Heart right ventricle (tissue), 16 donors: ENCODE data around the gene LAMA5. TPM values are rescaled to one million over a fixed set of nuclear protein-coding genes. Genes with fewer than 3 reads are reported as not detected.

Experiments
- ATAC-seq, 8 donors: fragments of 200-7000 bp; cut with Tn5 transposase; one replicate each; pipeline ENCODE4 v1.9.1; 2020; ENCODE audit warnings: mild to moderate bottlenecking in 8 of 8, moderate library complexity in 8 of 8, moderate number of reproducible peaks in 1 of 8
- DNase-seq, 2 donors: peaks; one replicate each; pipeline ENCODE4 v3.0.0-alpha.2; 2020
- H3K27ac ChIP-seq, 10 donors: fragments of 200-600 bp; sonication (generic) in 2 of 10; one replicate each; pipeline versions ENCODE4 v1.5.0 to v1.8.0; 2020 to 2022; ENCODE audit warnings: mild to moderate bottlenecking in 3 of 10
- H3K27me3 ChIP-seq, 7 donors: fragments of 200-600 bp; one replicate each; pipeline ENCODE4 v1.8.0; 2021 to 2022; ENCODE audit warnings: mild to moderate bottlenecking in 2 of 7
- H3K36me3 ChIP-seq, 9 donors: fragments of 200-600 bp; sonication (generic) in 1 of 9; one replicate each; pipeline versions ENCODE4 v1.5.0 to v1.8.0; 2020 to 2022; ENCODE audit warnings: mild to moderate bottlenecking in 2 of 9
- H3K4me1 ChIP-seq, 9 donors: fragments of 200-600 bp; sonication (generic) in 1 of 9; one replicate each; pipeline versions ENCODE4 v1.5.0 to v1.8.0; 2020 to 2022; ENCODE audit warnings: mild to moderate bottlenecking in 4 of 9
- H3K4me3 ChIP-seq, 10 donors: fragments of 200-600 bp; sonication (generic) in 2 of 10; one replicate each; pipeline versions ENCODE4 v1.5.0 to v1.8.0; 2020 to 2022; ENCODE audit warnings: mild to moderate bottlenecking in 7 of 10, moderate library complexity in 2 of 10
- H3K9me3 ChIP-seq, 11 donors: fragments of 200-600 bp in 10 of 11; sonication (generic) in 2 of 11; one replicate each; pipeline versions ENCODE4 v1.5.0 to v1.8.0; 2013 to 2022; ENCODE audit warnings: mild to moderate bottlenecking in 2 of 11, control low read depth in 1 of 11, moderate library complexity in 1 of 11
- WGBS, 2 donors: extraction: QIAGEN DNeasy Blood & Tissue Kit; methylation state at CpG; one replicate each; pipeline ENCODE4 v1.1.7; 2013; ENCODE audit warnings: inconsistent platforms in 1 of 2; 5-methylcytosine and 5-hydroxymethylcytosine counted together
- intact Hi-C, 10 donors: fragments of 100-400 bp; cut with DNase I; formaldehyde crosslinking; loops; one replicate each; pipeline versions ENCODE4 v1.11.1 to v1.14.2; 2022
- polyA plus RNA-seq, 2 donors: library from polyadenylated mRNA; stranded (reverse); fragments of 200-250 nt; gene quantifications; one replicate each; pipeline ENCODE4 v1.2.3, GENCODE V29; 2013
- total RNA-seq, 10 donors: library from RNA; stranded (reverse); fragmentation: NEBNext Ultra II Directional in 3 of 10; extraction: Animal tissue kit (Norgen Biotek cat#: 25700) in 3 of 10; gene quantifications; one replicate each; pipeline versions ENCODE4 v1.2.1 to v1.2.4, GENCODE V29; 2021 to 2023
- TF ChIP-seq, protein P1 (sequence below), 9 donors: fragments of 200-600 bp; sonication (generic) in 2 of 9; IDR thresholded peaks; one replicate each; pipeline versions ENCODE4 v1.5.0 to v1.8.0; 2021 to 2022; ENCODE audit warnings: antibody characterized with exemption in 9 of 9, mild to moderate bottlenecking in 5 of 9, moderate library complexity in 1 of 9
- donor health status: Arrhythmogenic right ventricular cardiomyopathy.
- donor health status: ischemic (EF 13 %, LVEDD 7.1; RV severe dilation, severe dysfunction).
- donor health status: healthy with polysubstance abuse.
- donor health status: DM: no; HTN: yes; CAD: no.
- donor health status: DM: no; HTN: no; CAD: no.
- donor health status: ischemic (EF 25% LVEDD 6.9; RV normal size, moderate dysfunction).
- donor health status: ischemic (EF 25% LVEDD 5.7; RV mildly dilated, moderate dysfunction).
- donor health status: healthy.
- donor health status: DM: yes; HTN: yes; CAD: no.
- donor health status: Ischemic cardiomyopathy.
- donor health status: ischemic (EF 35%, LVEDD 5.7; RV mildly dilated, moderate dysfunction).
- donor health status: nonischemic (EF 11% LVEDD 7.7; RV severe dilation, severe dysfunction).
- donor health status: DM: yes; HTN: yes; CAD: no.
- donor health status: PGD.
- donor health status: ischemic (EF 29% LVEDD 5.4; RV normal size, mild dysfunction).
- donor health status: nonischemic (EF 23%, LVEDD 6.1; RV moderate dilation, normal function).

The LAMA5 gene
- total and polyA plus RNA-seq, 12 donors: 53.9 to 358 (median 76.5) TPM

DNA sequence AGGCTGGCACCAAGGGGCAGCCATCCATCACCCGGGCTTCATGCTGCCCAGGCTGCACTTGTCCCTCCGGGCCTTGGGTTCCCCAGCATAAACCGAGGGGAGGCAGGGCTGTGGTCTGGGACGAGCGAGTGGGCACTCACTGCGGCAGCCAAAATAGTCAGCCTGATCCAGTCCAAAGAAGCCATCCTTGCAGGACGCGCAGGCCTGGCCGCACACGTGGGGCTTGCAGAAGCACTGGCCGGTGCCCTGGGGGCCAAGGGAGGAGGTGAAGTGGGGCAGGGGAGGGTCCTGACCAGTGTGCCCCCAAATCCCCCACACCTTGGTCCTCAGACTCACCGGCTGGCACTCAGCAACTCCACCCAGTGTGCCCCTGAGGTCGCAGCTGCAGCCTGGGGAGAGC lies 32.2 kb downstream of the LAMA5 start:
- 92 to 94% methylated on average over 13 of the region's 13 CpGs for WGBS, 2 donors
- peaks cover 6 to 97% (median 66%) of the 10 kb centered on the region in 9 donors for H3K36me3 ChIP-seq
- ATAC-seq (no peak), DNase-seq (no peak)
- intact Hi-C loops: no loop called here
- TF ChIP-seq, protein P1, sequence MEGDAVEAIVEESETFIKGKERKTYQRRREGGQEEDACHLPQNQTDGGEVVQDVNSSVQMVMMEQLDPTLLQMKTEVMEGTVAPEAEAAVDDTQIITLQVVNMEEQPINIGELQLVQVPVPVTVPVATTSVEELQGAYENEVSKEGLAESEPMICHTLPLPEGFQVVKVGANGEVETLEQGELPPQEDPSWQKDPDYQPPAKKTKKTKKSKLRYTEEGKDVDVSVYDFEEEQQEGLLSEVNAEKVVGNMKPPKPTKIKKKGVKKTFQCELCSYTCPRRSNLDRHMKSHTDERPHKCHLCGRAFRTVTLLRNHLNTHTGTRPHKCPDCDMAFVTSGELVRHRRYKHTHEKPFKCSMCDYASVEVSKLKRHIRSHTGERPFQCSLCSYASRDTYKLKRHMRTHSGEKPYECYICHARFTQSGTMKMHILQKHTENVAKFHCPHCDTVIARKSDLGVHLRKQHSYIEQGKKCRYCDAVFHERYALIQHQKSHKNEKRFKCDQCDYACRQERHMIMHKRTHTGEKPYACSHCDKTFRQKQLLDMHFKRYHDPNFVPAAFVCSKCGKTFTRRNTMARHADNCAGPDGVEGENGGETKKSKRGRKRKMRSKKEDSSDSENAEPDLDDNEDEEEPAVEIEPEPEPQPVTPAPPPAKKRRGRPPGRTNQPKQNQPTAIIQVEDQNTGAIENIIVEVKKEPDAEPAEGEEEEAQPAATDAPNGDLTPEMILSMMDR (IDR thresholded peaks at IDR 0.05): no peak
- no peaks in the 10 kb centered on the region for H3K9me3 ChIP-seq
- peaks cover 0 to 5% (median 0%) of the 10 kb centered on the region in 9 donors for H3K4me1 ChIP-seq
- H3K27ac ChIP-seq: no peak overlapping the region
- no peaks in the 10 kb centered on the region for H3K27me3 ChIP-seq
- H3K4me3 ChIP-seq: no peak overlapping the region

DNA sequence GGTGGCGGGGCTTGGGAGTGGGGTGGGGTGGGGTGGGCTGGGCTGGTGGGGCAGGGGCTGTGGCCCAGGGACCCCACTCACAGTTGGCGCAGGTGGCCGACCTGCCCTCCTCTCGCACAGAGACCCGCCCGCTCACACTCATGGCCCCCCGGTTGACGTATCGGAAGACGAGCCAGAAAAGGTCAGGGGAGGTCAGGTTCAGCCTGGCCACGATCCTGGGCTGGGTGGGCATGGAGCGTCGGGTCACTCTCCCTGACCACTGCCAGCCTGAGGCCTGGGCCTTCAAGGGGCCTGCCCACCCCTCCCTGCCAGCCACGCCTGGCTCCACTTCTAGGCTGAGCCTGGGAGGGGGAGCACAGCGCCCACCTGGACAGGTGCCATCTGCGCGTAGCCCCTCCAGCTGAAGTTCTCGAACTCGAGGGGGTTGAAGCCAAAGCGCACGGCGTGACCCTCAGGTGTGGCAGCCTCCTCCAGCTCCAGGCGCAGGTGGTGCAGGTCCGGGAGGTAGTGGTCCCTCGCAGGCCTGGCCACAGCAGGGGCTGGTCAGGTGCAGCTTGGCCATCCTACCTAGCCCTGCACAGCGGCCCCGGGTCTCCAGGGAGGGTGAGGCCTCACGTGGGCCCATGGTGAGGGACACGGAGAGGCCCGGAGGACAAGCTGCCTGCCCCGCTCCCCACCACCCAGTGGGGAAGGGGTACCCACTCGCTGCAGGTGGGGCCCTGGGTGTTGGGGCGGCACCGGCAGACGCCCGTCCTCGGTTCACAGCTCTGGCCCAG lies 33.1 kb downstream of the LAMA5 start:
- TF ChIP-seq, protein P1 (IDR thresholded peaks at IDR 0.05): no peak
- WGBS, 2 donors: 84 to 86% methylated on average over 33 to 37 of the region's 37 CpGs
- Histone ChIP-seq H3K27me3 (no peaks in the 10 kb centered on the region), H3K27ac (no peak overlapping the region), H3K4me3 (no peak overlapping the region), H3K36me3 (peaks cover 7 to 97% (median 71%) of the 10 kb centered on the region in 9 donors), H3K4me1 (peaks cover 0 to 5% (median 0%) of the 10 kb centered on the region in 9 donors), H3K9me3 (no peaks in the 10 kb centered on the region)
- intact Hi-C loops: no loop called here
- no peak for ATAC-seq
- DNase-seq: peak in 1 of 2 donors; percentile 8

DNA sequence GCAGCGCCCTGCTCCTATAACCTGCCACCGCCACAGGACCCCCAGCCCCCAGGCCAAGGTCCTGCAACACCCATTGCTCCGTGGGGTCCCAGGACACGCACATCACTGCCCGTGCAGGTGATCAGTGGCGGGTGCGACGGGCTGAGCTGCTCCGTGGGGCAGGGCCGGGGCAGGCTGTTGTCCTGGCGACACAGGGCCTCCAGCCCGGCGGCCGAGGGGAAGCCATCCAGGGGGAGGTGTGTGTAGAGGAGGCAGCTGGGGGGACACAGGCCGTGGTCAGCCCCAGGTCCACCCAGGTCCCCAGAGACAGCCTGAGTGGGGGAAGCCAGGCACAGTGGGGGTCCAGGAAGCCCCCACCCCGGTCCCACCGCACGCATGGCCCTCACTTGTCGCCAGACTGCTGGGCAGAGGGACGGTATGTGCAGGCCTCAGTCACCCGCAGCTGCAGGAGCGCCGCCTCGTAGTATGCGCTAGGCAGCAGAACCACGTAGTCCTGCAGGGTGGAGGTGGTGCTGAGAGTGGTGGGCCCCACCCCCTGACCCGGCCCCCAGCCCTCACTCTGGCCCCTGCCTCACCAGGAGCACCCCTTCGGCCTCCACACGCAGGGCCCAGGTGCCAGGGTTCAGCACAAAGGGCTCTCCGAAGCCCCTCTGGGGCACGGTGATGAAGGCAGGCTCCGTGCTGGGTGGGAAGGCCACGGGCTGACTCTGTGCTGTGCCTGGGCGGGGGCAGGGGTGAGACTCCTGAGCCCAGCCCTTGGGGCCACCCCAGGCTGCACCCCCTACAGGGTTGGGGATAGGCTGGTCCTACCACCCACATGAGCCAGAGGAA lies 33.9 kb downstream of the LAMA5 start:
- peaks cover 15 to 97% (median 73%) of the 10 kb centered on the region in 9 donors for H3K36me3 ChIP-seq
- H3K4me3 ChIP-seq: no peak overlapping the region
- H3K4me1 ChIP-seq: peaks cover 0 to 5% (median 0%) of the 10 kb centered on the region in 9 donors
- ATAC-seq (no peak), DNase-seq (peak in 1 of 2 donors; percentile 11)
- no peaks in the 10 kb centered on the region for H3K9me3 ChIP-seq
- H3K27me3 ChIP-seq: no peaks in the 10 kb centered on the region
- TF ChIP-seq, protein P1 (IDR thresholded peaks at IDR 0.05): no peak
- H3K27ac ChIP-seq: no peak overlapping the region
- intact Hi-C loops: no loop called here
- 92 to 93% methylated on average over 34 of the region's 34 CpGs for WGBS, 2 donors

DNA sequence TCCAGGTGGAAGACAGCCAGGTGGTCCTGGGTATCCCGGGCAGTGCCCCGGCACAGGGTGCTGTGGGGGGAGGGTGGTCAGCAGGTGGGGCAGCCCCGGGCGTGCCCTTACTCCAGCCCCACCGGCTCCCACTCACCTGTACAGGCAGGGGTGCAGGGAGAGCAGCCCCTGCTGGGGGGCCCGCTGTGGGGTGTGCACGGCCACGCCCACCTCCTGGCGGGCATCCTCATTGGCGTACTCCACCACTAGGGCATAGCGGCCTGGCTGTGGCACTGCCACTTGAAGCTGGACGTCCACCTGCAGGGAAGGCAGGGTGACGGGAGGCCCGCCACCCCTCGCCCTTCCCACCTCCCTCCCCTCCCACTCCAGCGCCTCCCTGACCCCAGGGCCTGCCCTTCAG lies 34.7 kb downstream of the LAMA5 start:
- H3K4me3 ChIP-seq: no peak overlapping the region
- peaks cover 0 to 5% (median 0%) of the 10 kb centered on the region in 9 donors for H3K4me1 ChIP-seq
- H3K36me3 ChIP-seq: peaks cover 12 to 97% (median 73%) of the 10 kb centered on the region in 9 donors
- TF ChIP-seq, protein P1 (IDR thresholded peaks at IDR 0.05): no peak
- DNase-seq: peak in 1 of 2 donors; percentile 10
- intact Hi-C loops: no loop called here
- no peaks in the 10 kb centered on the region for H3K27me3 ChIP-seq
- peak in 2 of 8 donors; percentile 4 for ATAC-seq
- 85 to 86% methylated on average over 16 of the region's 16 CpGs for WGBS, 2 donors
- H3K27ac ChIP-seq: no peak overlapping the region
- no peaks in the 10 kb centered on the region for H3K9me3 ChIP-seq
